GM21526 (cell line): ENCODE results near the gene HID1.

Experiments used
- ATAC-seq: cut with Tn5 transposase; IDR thresholded peaks from one replicate; pipeline ENCODE4 v1.9.1; 2021; ENCODE audit warnings: moderate library complexity; ENCODE audit not compliant: unreplicated experiment, low FRiP score

The HID1 gene

DNA sequence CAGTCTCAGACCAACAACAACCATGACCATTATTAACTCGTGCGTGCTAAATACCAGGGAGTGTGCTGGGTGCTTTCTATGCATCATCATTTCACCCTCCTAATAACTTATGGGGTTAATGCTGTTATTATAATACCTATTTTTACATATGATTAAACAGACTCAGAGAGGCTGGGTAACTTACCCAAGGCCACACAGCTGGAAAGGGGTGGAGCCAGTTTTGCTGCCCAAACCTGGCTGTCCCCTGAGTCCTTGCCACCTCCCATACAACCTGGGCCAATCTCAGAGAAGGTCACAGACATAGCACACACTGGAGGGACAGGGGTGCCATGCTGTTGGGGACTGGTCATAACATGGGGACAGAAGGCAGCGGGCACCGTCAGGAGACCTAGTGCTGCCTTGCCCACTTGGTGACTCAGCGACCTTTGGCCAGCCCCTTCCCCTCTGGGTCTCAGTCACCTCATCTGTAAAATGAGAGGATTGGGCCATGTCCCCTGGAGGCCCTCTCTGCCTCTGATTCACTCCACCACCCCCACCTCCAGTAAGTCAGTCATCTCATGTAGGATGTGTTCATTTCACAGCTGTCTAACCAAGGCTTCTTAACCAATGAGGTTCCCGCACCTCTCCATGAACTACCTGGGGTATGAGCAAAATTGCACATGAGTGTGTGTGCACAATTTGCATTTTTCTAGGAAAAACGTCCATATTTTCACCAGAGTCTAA lies 67.7 kb downstream of the HID1 start:
- ATAC-seq = no peak

DNA sequence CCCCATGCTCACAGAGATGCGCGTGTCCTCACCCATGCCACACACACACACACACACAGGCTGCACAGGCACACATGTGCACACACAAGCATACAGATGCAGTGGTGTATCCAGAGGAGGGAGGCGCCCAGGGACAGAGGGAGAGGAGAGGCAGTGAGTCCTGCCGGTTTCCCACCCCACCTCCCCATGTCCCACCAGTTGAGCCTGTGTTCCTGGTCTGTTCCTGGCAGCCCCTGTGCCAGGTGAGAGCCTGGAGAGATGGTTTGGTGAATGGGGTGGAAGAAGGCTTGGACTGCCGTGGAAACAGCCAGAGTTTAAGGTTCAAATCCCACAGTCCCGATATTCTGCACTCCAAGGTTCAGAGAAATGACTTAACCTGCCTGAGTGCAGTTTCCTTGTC lies 68.9 kb downstream of the HID1 start:
- ATAC-seq = no peak

DNA sequence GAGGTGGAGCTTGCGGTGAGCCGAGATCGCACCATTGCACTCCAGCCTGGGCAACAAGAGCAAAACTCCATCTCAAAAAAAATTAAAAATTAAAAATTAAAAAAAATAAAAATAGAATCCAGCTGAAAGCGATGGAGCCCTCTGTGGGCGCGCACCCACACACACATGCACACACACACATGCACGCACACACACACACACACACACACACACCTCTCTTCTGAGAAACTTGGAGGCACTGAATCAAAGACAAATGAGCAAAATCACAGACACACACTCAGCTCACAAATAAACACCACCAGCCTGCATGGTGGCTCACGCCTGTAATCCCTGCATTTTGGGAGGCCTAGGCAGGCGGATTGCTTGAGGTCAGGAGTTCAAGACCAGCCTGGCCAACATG lies 69.5 kb downstream of the HID1 start:
- no peak for ATAC-seq

DNA sequence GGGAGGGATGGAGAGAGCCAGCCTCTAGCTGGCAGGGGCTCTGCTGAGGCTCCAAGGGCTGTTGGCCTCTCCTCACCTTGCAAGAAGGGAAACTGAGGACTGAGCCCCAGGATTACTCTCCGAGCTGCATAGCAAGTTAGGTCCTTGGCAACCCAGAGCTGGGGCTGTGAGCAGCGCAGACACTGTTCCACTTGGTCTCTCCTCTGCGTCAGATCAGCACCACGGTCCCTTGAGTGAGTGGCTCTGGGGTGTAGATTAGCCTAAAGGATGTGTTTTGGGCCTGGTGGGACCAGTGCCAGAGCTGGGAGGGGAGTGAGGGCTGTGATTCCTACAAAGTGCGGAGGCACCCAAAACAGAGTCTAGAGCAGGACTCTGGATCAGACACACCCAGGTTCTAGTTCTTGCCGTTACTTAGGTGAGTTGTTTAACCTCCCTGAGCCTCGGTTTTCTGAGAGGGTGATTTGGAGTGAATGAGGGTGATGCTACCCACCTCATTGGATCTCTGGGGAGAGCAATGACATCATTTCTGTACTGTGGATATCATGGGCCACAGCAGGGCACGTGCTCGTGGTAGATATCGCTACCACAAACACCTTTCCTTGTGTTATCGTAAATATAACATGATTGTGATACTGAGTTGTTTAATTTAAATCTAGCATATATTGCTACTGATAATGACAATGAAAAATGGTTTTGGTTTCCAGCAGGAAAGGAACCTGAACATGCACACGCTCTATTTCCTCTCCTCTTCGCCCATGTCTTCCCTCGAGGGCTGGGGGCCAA lies 71.0 kb downstream of the HID1 start:
- no peak for ATAC-seq
